ENCODE measurements around the gene TRPC6.

DNA sequence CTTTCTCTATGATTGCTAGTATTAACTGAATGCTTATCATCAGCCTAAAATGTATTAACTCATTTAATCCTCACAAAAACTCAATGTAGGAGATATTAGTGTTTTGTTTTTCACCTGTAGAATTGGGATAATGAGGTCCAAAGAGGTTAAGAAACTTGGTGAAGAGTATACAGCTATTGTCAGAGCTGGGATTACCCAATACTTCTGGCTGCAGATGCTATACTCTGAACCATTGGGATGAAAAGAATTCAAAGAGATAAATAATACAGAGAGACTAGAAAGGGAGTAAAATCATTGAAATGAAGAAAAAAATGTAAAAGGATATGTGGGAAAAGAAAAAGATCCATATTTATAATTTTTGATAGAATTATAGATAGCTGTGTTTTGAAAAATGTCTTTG, 137.1 kb downstream of the TRPC6 start:
- TF ChIP-seq, protein P1, sequence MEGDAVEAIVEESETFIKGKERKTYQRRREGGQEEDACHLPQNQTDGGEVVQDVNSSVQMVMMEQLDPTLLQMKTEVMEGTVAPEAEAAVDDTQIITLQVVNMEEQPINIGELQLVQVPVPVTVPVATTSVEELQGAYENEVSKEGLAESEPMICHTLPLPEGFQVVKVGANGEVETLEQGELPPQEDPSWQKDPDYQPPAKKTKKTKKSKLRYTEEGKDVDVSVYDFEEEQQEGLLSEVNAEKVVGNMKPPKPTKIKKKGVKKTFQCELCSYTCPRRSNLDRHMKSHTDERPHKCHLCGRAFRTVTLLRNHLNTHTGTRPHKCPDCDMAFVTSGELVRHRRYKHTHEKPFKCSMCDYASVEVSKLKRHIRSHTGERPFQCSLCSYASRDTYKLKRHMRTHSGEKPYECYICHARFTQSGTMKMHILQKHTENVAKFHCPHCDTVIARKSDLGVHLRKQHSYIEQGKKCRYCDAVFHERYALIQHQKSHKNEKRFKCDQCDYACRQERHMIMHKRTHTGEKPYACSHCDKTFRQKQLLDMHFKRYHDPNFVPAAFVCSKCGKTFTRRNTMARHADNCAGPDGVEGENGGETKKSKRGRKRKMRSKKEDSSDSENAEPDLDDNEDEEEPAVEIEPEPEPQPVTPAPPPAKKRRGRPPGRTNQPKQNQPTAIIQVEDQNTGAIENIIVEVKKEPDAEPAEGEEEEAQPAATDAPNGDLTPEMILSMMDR (IDR thresholded peaks at IDR 0.05), result no peak
- TF ChIP-seq POLR2A (IDR thresholded peaks at IDR 0.05), result no peak
